GM19043 (cell line): ENCODE measurements around the gene HOXB13.

Source experiments
- ATAC-seq: cut with Tn5 transposase; IDR thresholded peaks from one replicate; pipeline ENCODE4 v1.9.1; 2021; ENCODE audit warnings: low read depth; ENCODE audit not compliant: unreplicated experiment

HOXB13 gene

DNA sequence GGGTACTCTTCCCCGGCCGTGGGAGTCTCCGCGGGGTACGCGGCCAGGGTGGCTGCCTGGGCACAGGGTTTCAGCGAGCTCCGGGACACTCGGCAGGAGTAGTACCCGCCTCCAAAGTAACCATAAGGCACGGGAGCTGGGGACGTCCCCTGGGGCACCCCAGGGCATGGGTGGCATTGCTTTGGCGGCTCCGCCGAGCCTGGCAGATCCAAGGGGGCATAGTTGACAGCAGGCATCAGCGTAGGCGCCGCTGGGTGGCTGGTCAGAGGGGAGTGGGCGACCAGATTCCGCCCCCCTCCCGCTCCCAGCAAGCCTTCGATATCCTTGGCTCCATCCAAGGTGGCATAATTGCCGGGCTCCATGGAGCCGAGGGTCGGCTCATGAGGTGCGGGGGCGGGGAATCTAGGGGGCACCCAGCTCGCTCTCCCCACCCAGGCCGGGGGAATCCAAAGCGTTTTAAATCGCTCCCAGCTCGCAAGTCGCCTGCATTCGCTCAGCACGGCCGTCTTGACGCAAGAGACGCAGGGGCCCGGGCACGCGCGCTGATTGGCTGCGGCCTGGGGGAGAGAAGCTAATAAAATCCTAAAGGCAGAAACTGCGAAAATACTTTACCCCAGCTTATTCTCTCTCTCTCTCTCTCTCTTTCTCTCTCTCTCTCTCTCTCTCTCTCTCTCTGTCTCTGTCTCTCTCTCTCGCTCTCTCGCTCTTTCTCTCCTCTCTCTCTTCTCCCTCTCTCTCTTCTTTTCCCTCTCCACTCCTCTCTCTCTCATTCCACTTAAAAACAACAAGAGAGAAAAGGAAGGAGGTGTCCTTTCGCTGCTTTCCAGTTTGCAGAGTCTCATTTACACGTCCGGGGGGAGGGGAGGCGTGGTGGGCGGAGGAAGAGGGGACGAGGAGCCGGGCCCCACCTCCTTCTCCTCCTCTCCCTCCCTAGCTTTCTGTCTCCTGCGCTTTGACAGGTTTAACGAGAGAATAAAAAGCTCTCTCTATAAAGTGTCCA, at the start of gene HOXB13:
Gene HOXB13 (minus strand): TSS at position 519 of the 1,000 bp plus-strand sequence. CDS start 157 bp downstream, at position 362.
- no peak for ATAC-seq

DNA sequence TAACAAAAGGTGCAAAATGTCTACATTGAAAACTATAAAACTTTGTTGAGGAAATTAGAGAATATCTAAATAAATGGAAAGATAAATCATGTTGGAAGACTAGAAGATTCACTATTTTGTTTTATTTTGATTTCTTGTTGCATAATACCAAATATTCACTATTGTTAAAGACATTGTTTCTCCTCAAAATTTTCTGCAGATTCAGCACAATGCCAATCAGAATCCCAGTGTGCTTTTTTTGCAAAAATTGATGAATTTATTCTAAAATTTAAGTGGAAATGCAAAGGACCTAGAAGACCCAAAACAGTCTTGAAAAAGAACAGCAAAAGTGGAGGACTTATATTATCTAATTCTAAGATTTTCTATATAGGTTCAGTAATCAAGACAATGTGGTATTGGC, 48.1 kb upstream of the HOXB13 start:
- no peak for ATAC-seq

DNA sequence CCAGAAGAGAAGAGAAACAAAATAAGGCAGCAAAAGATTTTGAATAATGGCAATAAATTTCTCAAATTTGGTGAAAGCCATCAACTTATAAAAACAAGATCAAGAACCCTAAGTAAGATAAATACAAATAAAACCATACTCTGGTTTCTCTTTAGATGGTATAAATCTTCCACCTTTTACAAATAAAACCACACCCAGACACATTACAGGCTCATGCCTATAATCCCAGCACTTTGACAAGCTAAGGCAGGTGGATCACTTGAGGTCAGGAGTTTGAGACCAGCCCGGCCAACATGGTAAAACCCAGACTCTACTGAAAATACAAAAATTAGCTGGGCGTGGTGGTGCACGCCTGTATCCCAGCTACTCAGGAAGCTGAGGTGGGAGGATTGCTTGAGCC, 44.7 kb upstream of the HOXB13 start:
- ATAC-seq, result no peak

DNA sequence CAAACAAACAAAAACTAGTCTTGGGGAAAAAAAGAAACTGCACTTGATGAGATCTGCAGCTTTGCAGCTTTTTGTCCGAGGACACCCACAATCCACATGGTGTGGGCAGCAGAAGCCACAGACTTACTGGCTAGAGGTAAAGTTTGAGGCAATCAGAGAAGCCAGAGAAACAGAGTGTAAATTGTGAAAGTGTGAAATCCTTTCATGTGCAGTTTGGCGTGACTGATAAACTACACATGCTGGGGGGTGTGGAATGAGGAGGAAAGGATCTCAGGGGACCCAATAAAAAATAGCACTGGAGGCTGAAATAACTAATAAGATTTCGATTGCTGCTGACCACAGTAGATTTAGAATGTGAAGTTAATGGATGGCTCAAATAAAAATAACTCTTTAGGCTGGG, 42.4 kb upstream of the HOXB13 start:
- no peak for ATAC-seq

DNA sequence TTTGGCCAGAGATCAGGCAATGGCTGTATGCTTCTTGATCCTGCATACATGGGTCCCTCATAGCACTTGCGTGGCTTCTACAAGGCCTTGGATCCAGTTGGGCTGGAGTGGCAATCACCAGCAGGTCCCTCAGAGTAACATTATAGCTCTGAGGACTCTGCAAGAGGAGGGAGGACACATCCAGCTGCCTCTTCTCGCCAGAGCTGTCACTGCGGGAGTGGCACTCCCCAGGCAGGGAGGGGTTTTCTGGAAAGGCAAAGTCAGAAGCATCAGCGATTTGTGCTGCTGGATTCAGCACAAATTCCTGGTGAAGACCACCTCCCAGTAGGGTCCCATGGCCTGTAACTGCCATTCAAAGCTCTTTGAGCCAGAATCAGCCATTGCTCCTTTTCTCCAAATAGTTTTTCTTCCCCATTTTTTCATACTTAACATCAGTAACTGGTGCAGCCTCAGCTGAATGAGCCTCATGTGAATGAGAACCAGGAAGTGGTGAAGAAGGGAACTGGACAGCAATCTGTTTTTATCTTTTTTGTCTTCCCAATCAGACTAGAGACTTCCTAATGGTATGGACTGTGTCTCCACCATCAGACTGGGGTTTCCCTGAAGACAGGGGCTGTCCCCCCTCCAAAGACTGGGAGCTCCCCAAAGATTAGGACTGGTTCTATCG, 40.6 kb upstream of the HOXB13 start:
- no peak for ATAC-seq

DNA sequence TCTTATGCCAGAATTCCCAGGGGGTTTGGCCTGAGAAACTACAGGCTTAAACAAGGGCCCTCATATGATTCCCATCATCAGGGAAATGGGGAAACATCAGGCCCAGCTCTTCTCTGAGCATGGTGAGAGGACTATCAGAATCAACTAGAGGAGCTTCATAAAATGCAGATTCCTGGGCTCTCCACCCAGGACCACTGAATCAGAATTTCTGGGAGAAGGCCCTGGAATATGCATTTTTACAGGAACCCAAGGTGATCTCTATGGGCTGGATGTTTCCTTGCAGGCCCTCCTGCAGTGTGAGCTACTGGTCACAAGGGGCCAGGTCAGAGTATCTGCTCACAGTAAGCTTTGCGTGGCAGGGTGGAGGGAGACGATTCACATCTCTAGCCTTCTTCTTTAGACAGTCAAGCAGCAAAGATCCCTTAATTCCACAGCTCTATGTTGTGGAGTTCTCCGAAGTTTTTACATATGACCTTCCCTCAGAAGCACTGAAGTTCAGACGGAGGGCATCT, 38.8 kb upstream of the HOXB13 start:
- ATAC-seq, result no peak

DNA sequence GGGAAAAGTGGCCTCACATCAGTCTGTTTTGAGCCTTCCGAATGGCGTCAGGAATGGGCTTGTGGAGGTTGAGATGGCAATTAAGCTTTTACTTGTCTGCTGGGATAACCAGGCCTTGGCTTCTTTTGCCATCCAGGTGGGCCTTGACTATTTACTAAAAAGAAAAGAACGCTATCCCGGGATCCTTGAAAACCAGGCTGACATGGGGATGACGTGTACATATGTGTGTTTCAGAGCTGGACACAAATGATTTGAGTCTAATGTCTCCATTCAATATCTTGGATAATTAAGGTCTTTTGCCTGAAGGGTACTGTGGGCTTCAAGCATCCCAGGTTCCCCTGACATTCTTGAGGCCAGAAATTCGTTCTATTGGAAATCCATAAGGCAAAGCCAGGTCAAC, 32.6 kb upstream of the HOXB13 start:
- no peak for ATAC-seq

DNA sequence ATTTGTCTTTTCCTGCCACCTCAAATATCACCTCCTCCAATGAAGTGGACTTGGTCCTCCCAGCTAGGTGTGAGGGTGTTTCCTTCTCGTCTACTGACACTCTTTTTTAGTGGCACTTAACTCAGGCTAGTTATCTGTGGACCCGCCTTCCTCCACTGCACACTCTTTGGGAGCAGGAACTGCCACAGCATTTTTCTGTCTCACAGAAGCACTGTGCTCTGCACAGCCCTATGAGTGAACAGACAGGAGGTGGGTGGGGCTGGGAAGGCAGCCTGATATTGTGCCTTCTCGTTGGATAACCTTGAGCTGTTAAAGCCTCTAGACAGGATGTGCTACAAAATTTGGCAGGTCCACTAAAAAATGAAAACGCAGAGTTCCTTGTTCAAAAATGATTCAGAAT, 31.9 kb upstream of the HOXB13 start:
- ATAC-seq, result no peak

DNA sequence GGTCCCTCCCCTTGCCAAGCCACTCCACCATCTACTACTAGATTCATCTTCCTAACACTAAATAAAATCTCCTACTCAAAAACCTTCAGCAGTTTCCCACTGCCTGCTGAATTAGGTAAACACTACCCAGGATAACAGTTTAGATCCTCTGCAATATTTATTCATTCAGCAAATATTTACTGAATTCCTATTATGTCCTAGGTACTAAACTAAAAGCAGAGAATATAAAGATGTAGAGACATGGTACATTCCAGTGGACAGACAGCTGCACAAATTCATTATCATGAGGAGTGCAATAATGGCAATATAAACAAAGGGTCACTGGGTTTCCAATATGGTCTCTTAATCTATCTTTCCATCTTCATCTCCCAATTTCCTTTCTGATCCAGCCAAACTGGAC, 30.7 kb upstream of the HOXB13 start:
- no peak for ATAC-seq

DNA sequence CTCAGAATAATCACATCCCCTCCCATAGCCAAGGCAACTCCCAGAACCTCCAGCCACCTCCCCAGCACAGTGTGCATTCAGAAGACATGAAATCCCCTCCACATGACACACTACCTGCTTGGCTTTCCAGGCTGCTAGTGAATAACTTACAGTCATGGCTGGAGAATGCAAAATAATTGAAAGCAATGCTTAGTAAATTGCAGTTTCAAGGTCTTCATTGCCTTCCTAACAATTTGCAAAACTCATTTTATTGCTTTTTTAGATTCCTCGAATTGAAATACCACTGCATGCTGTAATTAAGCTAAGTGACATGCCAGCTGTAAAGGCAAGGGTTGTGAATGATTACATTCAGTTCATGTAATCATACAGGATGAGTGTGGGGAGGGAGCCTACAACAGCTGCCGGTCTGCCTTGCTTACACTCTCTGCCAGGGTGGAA, 29.0 kb upstream of the HOXB13 start:
- ATAC-seq, result no peak

DNA sequence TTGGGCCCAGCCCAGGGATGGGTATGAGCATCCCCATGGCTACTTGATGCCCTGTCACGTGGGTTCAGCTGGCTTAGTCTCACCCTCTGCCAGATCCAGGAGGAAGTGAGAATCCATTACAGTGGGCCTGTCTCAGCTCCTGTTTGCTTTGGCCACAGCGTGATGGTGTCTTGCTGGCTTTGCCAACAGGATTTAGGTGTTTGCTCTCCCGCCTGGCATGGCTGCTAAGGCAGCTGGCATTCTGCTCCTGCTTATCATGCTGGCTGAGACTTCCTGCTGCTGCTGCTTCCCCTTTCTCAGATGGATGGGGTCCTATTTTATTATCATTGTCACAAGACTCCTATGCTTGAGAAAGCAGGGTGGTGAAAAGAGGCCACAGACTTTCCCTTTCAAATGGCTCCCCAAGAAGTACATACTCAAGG, 28.3 kb upstream of the HOXB13 start:
- no peak for ATAC-seq

DNA sequence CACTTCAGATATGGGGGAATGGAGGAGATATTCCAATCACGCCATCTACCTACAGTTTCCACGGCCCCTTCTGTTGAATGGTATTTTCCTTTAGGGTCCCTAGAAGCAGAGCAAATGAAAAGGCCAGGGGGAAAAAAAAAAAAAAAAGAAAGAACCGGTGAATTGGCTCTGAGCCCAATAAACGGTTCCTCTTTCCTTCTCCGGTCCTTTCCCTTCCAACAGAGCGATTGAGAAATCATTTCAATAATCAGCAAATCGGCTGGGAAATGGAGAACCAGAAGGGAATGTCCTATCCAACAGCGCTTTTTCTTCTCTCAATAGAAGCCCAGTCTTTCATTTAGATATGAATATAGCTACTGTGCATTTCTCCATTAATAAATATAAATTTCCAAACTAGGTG, 26.8 kb upstream of the HOXB13 start:
- ATAC-seq, result no peak

DNA sequence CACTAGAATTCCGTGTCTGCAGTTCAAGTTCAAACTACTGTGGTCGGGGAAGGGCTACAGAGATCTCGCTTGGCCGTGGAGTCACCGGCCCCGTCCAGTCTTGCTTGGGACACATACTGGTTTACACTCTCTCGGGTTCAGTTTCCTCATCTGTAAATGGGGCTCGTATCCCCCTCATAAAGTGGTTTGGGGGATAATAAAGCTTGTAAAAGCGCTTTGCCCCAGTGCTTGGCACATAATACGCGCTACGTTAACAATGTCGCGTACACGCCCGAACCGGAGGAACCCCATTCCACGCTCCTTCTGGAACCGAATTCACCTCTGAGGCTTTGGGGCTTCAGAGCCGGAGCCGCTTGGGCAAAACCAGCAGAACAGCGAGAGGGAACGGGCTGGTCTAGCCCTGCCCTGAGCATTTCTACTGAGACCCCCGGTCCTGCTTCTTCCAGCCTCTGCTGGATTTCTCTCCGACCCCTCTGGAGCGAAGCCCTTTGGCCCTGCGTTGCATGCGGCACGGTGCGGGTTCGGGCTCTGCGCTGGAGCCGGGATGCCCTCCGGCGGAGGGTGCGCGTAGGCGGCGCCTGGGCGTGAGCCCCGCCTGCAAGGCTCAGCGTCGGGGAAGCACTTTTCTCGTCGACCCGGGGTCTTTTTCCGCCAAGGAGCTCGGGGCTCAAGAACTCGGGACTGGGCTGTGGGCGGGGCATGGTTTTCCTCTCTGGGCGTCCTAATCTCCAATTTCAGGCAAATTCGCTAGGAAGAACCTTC, 26.1 kb upstream of the HOXB13 start:
- no peak for ATAC-seq

DNA sequence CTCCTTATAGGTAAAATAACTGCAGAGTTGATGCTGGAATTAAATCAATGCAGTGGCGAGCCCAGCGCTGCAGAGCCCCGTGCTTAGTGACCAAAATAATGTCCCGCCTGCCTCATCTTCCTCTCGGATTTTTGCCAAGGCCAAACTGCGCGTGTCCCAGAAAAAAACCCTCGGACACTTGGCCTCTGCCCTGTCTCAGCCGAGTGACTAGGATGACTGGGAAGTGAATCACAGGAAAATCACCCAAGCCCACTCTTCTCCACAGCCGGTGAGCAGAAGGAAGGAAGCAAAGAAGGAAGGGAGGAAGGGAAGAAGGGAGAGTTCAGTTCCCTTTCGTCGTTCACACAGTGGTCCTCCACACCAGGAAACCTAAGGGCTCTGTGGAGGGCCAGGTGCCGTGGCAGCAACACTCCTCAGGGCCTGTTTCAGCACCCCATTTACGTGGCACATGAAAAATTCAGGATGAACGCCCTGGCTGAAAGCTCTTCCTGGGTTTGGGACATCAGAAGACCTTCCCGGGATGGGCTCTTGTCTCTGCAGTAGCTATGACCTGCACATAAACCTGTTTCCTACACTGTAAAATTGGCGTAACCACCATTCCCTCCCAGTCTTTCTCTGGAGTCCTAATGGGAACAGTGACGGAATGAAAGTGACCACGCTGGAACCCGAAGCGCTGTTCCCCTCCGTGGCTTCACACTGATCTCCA, 25.4 kb upstream of the HOXB13 start:
- ATAC-seq, result no peak

DNA sequence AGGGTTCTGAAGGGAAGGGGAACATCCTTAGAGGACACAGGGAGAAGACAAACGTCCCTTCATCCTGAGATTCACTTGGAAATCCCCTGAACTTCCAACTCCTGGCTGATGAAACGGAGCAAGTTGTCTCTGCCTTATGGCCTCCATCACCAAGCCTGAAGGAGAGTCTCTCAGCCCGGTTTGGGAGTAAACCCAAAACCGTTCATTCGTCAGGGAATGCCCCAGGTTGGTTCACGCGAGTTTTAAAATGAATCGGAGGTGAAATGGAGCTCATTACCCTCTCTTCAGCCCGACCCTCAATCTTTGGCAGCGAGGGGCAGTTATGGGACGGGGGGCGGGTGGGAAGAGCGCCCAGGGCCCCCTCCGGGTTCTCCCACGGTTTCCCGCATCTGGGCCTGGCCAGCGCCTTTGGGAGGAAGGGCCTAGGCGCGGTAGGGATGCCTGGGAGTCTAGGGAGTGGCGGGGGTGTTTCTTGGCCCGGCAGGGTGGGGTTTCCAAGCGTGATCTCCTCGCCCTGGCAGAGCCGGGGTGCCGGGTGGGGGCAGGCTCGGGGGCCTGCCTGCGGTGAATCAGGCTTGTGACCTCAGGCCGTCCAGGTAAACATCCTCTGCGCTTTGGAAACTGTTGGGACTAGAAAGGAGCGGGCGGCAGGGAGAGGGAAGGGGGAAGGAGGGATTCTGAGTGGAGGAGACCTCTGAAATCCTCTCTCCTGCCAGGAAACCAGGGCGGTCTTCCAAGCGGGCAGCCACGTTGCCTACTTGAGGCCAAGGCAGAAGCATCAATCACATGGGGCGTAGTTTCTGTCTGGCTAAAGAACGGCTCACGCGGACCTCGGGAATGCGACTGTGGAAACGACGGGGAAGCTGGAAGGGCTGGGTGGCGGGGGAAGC, 24.1 kb upstream of the HOXB13 start:
- ATAC-seq, result no peak

DNA sequence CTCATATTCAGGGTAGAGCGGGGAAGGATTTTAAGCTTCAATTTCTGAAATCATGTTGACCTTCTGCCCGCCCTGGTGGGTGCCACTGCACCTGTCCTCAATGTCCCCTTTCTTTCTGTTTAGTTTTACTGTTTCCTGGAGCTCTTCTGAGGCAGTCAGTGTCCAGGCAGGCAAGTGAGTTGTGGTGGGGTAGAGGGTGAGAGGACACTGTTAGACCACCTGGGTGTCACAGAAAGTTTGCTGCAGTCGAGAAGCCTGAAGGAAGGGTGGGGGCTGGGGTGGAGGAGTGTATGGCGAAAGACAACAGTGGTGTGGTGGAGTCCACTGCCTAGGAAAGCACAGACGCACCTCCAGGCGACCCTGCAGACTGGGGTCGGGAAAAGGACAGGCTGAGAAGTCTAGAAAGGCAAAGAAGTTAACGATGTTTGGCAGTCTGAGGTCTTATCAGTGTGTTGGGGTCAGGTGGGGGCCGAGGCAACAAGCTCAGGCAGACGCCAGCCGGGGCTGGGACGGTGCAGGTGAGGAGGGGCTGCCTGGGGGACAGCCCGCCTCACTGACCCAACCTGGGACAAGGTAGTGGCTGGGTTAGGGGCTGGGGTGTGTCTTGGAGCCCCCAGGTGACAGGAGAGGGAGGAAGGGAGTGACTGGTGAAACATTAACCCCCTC, 23.3 kb upstream of the HOXB13 start:
- no peak for ATAC-seq

DNA sequence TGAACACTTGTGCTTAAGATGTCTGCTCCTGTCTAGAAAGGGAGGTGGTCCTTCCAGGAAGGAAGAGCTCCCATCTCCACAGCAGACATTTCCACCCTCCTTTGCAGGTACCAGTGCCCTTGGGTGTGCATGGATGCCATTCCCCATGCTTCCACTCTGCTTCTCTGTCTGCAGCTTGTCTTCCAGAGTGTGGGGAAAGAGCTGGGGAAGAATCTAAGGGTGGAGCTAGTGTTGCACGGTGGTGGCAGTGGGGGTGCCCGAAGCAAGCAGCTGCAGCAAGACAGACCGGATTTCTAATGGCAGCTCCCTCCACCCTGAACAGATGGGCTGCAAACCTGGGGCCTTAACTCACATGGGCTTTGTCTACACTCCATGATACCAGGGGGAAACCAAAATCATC, 22.6 kb upstream of the HOXB13 start:
- ATAC-seq, result no peak

DNA sequence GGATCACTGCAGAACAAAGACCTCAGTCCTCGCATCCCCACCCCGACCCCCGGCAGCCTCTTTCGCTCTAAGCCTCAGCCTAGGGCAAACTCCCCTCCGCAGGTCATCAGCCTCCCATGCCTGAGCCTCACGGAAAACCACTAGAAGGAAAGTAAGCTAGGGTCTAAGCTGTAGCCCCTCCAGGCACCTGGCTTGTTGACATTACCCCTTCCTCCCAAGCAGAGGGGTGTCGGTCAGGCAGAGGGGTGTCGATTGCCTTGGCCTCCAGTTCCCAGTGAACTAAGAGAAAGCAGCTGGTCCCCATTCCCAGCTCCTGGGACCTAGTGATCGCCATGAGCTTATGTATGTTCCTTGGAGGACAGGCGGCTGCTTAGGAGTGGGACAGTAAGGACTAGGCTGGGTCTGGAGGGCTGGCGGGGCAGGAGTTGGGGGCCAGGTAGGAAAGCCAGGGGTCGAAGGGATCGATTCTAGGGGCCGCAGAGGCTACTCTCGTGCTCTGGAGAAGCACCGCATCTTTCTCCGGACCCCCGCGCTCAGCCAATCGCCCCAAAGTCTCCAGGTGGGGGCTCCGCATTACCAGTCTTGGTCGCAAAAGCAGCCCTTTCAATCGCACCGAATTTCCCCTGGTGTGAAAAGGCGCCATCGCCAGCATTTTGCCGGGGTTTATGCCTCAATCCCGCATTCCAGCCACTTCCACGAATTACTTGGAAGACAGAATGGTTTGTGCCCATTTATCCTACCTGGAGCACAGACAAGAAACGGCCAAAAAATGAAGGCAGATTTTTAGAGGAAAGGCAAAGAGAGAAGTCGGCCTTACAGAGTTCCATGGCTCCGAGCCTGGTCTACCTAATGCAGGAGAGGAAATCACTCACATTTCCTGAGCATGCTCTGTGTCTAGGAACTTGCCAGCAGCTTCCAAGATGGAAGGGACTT, 21.3 kb upstream of the HOXB13 start:
- ATAC-seq, result no peak
